ENCODE data around the gene THAP5. TPM values are rescaled to one million over a fixed set of nuclear protein-coding genes. Genes with fewer than 3 reads are reported as not detected.

THAP5 gene
- total RNA-seq, 1 donor from 2014 or later, result 26.3 TPM

DNA sequence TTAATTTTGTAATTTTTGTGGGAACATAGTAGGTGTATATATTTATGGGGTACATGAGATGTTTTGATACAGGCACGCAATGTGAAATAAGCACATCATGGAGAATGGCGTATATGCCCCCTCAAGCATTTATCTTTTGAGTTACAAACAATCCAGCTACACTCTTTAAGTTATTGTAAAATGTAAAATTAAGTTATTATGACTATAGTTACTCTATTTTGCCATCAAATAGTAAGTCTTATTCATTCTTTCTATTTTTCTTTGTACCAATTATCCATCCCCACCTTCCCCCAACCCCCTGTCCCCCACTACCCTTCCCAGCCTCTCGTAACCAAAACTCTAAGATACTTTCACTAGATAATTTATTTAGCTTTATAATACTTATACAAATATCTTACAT lies 35.8 kb downstream of the THAP5 start:
- TF ChIP-seq, protein P1, sequence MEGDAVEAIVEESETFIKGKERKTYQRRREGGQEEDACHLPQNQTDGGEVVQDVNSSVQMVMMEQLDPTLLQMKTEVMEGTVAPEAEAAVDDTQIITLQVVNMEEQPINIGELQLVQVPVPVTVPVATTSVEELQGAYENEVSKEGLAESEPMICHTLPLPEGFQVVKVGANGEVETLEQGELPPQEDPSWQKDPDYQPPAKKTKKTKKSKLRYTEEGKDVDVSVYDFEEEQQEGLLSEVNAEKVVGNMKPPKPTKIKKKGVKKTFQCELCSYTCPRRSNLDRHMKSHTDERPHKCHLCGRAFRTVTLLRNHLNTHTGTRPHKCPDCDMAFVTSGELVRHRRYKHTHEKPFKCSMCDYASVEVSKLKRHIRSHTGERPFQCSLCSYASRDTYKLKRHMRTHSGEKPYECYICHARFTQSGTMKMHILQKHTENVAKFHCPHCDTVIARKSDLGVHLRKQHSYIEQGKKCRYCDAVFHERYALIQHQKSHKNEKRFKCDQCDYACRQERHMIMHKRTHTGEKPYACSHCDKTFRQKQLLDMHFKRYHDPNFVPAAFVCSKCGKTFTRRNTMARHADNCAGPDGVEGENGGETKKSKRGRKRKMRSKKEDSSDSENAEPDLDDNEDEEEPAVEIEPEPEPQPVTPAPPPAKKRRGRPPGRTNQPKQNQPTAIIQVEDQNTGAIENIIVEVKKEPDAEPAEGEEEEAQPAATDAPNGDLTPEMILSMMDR (IDR thresholded peaks at IDR 0.05), result no peak
- CTCF ChIA-PET, result no interaction called here
- Mint-ChIP-seq H3K4me3 (no peak overlapping the region), H3K36me3 (ENCODE audit: low read depth) (no peaks in the 10 kb centered on the region), H3K27me3 (no peaks in the 10 kb centered on the region), H3K9me3 (no peaks in the 10 kb centered on the region), H3K4me1 (peaks cover 17% of the 10 kb centered on the region), H3K27ac (no peak overlapping the region)
- no peak for ATAC-seq (ENCODE audit: low read depth)
- intact Hi-C loops (cut with micrococcal nuclease), result no loop called here
- POLR2A ChIA-PET, result no interaction called here
- DNase-seq, result no peak

DNA sequence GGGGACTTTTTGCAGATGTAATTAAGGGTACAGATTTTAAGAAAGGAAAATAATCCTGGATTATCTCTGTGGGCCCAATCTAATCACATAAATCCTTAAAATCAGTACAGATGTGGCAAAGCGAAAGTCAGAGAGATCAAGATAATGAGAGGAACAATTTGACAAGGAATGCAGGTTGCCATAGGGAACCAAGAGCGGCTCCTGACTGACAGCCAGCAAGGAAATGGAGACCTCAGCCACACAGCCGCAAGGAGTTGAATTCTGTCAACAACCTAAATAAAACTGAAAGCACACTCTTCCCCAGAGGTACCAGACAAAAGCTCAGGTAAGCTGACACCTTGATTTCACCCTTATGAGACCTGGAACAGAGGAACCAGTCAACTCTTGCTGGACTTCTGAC lies 40.2 kb downstream of the THAP5 start:
- no peaks in the 10 kb centered on the region for H3K9me3 Mint-ChIP-seq
- intact Hi-C loops (cut with micrococcal nuclease), result loop anchor here (10.0 kb wide), 1 partner anchor 635 kb away; the partner anchor contains the start of gene DLD
- DNase-seq (no peak), ATAC-seq (ENCODE audit: low read depth) (no peak)
- TF ChIP-seq, protein P1 (IDR thresholded peaks at IDR 0.05), result no peak
- H3K27me3 Mint-ChIP-seq, result no peaks in the 10 kb centered on the region
- H3K36me3 Mint-ChIP-seq (ENCODE audit: low read depth), result peaks cover 12% of the 10 kb centered on the region
- no peak overlapping the region for H3K4me3 Mint-ChIP-seq
- peaks cover 24% of the 10 kb centered on the region for H3K4me1 Mint-ChIP-seq
- POLR2A ChIA-PET, result interaction anchor here (2.6 kb wide), 1 partner anchor 40 kb away, joined by 11 read pairs; the partner anchor contains the start of genes DNAJB9 and THAP5
- no peak overlapping the region for H3K27ac Mint-ChIP-seq
- CTCF ChIA-PET, result no interaction called here

DNA sequence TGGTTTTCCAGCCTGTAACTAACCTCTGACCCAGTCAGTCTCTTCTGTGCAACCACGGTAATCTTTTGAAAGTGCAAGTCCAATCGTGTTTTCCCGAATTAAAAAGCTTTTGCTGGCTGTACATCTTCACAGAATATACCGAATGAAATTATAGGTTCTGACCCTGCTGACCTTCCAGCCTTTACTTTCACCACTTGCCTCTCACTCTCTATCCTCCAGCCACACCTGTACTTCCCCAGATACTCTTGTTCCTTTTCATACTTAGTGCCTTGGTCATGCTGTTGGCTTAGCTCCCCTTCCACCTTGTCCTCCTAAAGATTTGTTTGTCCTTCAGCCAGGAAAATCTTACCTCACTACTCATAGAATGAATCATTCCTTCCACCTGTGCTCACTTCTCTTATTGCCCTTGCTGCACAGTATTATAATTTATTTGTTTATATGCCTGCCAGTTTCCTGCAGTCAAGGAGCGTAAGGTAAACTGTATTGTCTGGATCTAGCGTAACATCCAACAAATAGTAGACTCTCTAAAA lies 41.3 kb downstream of the THAP5 start:
- POLR2A ChIA-PET, result interaction anchor here (2.6 kb wide), 1 partner anchor 41 kb away, joined by 11 read pairs; the partner anchor contains the start of genes DNAJB9 and THAP5
- Mint-ChIP-seq H3K4me3 (no peak overlapping the region), H3K4me1 (peaks cover 35% of the 10 kb centered on the region)

DNA sequence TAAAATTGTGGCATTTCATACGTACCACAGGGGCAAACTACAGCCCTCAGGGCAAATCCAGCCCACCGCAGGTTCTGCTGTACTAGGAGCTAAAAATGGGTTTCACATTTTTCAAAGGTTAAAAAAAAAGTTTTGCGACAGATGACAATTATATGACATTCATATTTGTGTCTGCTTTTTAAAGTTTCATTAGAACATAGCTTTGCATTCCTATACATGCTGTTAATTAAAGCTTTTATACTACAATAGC lies 42.8 kb downstream of the THAP5 start:
- H3K27ac Mint-ChIP-seq, result peak overlapping the region; percentile 97
- TF ChIP-seq, protein P1 (IDR thresholded peaks at IDR 0.05), result no peak
- POLR2A ChIA-PET, result interaction anchor here (0.6 to 4.8 kb wide), 11 partner anchors 9 to 70 kb away, joined by 3 to 125 read pairs (median 6); partner anchors contain the start of genes DNAJB9 and THAP5
- ATAC-seq (ENCODE audit: low read depth), result no peak
- CTCF ChIA-PET, result interaction anchor here (1.1 to 2.6 kb wide), 4 partner anchors 29 to 79 kb away, joined by 3 to 12 read pairs (median 7); partner anchors contain the start of genes DNAJB9 and THAP5
- DNase-seq, result no peak
- peaks cover 47% of the 10 kb centered on the region for H3K4me1 Mint-ChIP-seq
- H3K9me3 Mint-ChIP-seq, result no peaks in the 10 kb centered on the region
- H3K36me3 Mint-ChIP-seq (ENCODE audit: low read depth), result peaks cover 24% of the 10 kb centered on the region
- intact Hi-C loops (cut with micrococcal nuclease), result loop anchor here (1.0 to 10.0 kb wide), 5 partner anchors 23 to 783 kb away; partner anchors contain the start of genes DLD, DNAJB9 and THAP5
- H3K27me3 Mint-ChIP-seq, result no peaks in the 10 kb centered on the region
- H3K4me3 Mint-ChIP-seq, result peak overlapping the region; percentile 96

More for the DNA sequence above, 41.3 kb downstream of the THAP5 start:
- no peak for ATAC-seq (ENCODE audit: low read depth)
- Mint-ChIP-seq H3K27ac (no peak overlapping the region), H3K36me3 (ENCODE audit: low read depth) (peaks cover 16% of the 10 kb centered on the region), H3K9me3 (no peaks in the 10 kb centered on the region), H3K27me3 (no peaks in the 10 kb centered on the region)
- intact Hi-C loops (cut with micrococcal nuclease), result loop anchor here (10.0 kb wide), 1 partner anchor 633 kb away; the partner anchor contains the start of gene DLD
- TF ChIP-seq, protein P1 (IDR thresholded peaks at IDR 0.05), result no peak
- CTCF ChIA-PET, result no interaction called here
- no peak for DNase-seq

DNA sequence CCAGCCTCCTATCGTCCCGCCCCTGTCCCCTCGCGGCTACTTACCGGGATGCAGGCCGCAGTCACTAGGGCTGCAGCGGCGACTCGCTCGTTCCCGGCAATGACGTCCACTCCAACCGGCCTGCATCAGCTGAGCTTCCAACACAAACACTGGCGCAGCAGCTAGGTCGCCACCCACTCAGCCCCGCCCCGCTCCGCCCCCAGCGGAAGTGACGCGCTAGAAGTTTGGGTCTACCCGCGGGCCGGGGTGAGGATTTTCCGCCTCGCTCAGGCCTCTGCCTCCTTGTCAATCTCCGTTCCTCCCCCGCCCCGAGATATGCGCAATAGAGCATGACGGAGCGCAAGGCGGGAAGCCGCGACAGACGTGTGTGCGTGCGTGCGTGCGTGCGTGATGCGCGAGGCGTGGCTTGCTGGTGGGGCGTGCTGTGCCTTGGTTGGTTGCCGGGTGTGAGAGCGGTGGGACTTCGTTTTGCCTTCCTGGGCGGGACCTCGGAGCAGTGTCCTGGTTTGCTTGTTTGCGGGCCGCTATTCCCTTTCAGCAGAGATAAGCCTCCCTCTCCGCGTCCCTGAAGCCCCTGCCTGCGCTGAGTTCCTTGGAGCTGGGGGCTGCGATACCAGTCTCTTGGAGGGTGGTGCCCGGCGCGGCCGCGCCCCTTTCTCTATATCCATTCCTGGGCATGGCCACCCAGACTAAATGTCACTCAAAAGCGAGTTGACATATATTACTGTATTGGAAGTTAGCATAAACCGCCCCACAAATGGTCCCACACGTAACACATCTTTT lies 43.3 kb downstream of the THAP5 start, which contains the start of gene PNPLA8:
Gene PNPLA8 (minus strand): TSS at position 151 of the 783 bp plus-strand sequence. CDS start 10,644 bp downstream, outside the sequence.
- Mint-ChIP-seq H3K4me3 (peak within 1 kb of the TSS; percentile 96), H3K27ac (peak within 1 kb of the TSS; percentile 97), H3K4me1 (peaks cover 53% of the 10 kb centered on the region), H3K27me3 (no peaks in the 10 kb centered on the region), H3K36me3 (ENCODE audit: low read depth) (peaks cover 30% of the 10 kb centered on the region), H3K9me3 (no peaks in the 10 kb centered on the region)
- ChIA-PET POLR2A (interaction anchor here (0.8 to 4.8 kb wide), 18 partner anchors 9 to 783 kb away, joined by 3 to 125 read pairs (median 4); partner anchors contain the start of genes CBLL1, DNAJB9 and THAP5), CTCF (interaction anchor here (1.0 to 2.6 kb wide), 7 partner anchors 23 to 79 kb away, joined by 3 to 12 read pairs (median 5); partner anchors contain the start of genes DNAJB9 and THAP5)
- ATAC-seq (ENCODE audit: low read depth), result peak; percentile 90
- TF ChIP-seq, protein P1 (IDR thresholded peaks at IDR 0.05), result no peak
- DNase-seq, result peak; percentile 100
- intact Hi-C loops (cut with micrococcal nuclease), result loop anchor here (1.0 to 10.0 kb wide), 5 partner anchors 23 to 783 kb away; partner anchors contain the start of genes DLD, DNAJB9 and THAP5

Measured in activated B cell treated with CpG ODN at 0.5 μM for 24 hours (primary cell).